ENCODE measurements around the gene FMN1.

FMN1 gene

DNA sequence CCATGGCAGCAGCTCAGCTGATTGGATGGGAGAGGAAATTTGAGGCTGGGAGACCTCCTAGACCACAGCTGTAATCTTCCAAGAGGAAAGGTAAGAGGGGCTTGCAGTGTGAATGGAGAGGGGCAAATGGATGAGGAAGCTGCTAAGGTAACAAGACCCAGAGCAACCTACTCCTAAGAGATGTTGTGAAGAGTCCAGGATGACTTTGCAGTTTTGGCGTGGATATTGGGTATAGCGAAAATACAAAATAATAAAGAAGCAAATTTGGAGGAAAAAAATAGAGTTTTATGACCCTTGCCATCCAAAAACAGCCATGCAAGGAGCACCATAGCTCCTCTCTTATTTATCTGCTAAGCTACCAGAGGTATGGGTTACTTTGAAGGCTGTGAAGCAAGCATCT, 290.1 kb downstream of the FMN1 start:
- ChIA-PET POLR2A (ENCODE audit: low non-redundant PET) (no interaction called here), CTCF (interaction anchor here (0.5 kb wide), 1 partner anchor 112 kb away, joined by 4 read pairs; no protein-coding TSS in a partner anchor)
- TF ChIP-seq, protein P1, sequence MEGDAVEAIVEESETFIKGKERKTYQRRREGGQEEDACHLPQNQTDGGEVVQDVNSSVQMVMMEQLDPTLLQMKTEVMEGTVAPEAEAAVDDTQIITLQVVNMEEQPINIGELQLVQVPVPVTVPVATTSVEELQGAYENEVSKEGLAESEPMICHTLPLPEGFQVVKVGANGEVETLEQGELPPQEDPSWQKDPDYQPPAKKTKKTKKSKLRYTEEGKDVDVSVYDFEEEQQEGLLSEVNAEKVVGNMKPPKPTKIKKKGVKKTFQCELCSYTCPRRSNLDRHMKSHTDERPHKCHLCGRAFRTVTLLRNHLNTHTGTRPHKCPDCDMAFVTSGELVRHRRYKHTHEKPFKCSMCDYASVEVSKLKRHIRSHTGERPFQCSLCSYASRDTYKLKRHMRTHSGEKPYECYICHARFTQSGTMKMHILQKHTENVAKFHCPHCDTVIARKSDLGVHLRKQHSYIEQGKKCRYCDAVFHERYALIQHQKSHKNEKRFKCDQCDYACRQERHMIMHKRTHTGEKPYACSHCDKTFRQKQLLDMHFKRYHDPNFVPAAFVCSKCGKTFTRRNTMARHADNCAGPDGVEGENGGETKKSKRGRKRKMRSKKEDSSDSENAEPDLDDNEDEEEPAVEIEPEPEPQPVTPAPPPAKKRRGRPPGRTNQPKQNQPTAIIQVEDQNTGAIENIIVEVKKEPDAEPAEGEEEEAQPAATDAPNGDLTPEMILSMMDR (conservative IDR thresholded peaks at IDR 0.05; ENCODE audit: low read depth): no peak
- H3K27ac ChIP-seq: no peak overlapping the region
- no peak for DNase-seq (ENCODE audit: low spot score)

DNA sequence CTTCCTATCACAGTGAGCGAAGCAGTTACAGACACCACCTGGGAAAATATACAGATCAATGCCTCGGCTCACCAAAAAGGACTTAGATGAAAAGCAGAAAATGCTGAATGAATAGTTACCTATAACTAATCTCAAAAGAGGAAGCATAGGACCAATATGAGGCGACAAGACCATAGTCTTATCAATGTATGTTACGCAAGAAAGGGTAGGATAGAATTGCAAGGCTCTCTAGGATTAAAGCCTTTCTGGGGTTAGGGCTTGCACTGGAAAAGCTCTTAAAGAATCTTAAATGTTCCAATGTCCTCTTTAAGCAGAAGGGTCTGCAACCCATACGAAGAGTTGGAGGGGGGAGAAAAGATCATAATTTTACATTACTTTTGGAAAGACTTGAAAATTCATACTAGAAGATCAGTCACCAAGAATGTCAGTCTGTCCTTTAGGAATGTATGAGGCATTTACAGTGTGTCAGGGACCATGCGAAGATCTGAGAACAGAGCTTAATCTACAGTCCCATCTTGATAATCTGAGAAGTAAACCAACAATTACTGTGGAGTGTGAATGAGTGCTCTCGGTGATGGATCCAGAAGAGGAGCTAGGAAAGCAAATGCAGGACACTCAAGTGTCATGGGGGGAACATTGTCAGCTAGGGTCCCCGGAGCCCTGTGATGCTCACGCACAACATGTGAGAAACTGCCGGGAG, 290.8 kb downstream of the FMN1 start:
- CTCF ChIA-PET: interaction anchor here (0.6 kb wide), 2 partner anchors 13 to 171 kb away, joined by 3 read pairs; no protein-coding TSS in a partner anchor
- no peak for DNase-seq (ENCODE audit: low spot score)
- TF ChIP-seq, protein P1 (conservative IDR thresholded peaks at IDR 0.05; ENCODE audit: low read depth): no peak
- no peak overlapping the region for H3K27ac ChIP-seq
- POLR2A ChIA-PET (ENCODE audit: low non-redundant PET): no interaction called here

DNA sequence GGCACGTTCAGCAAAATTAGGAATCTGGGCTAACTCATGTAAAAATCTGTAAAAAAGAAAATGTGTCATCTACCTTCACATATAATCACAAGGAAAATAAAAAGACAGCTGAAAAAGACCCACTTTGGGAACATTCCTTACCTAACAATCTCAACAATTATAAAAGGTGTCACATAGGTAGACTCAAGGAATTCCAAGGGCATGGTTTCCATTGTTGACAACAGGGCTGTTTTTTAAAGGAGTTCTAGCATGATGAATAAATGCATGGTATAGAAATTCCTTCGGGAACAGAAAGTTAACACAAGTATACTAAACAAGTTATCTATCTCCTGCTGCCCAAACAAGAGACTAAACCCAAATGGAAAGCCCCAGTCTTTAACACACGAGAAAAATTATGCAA, 292.5 kb downstream of the FMN1 start:
- CTCF ChIA-PET: no interaction called here
- TF ChIP-seq, protein P1 (conservative IDR thresholded peaks at IDR 0.05; ENCODE audit: low read depth): no peak
- no peak overlapping the region for H3K27ac ChIP-seq
- DNase-seq (ENCODE audit: low spot score): no peak
- POLR2A ChIA-PET (ENCODE audit: low non-redundant PET): no interaction called here

DNA sequence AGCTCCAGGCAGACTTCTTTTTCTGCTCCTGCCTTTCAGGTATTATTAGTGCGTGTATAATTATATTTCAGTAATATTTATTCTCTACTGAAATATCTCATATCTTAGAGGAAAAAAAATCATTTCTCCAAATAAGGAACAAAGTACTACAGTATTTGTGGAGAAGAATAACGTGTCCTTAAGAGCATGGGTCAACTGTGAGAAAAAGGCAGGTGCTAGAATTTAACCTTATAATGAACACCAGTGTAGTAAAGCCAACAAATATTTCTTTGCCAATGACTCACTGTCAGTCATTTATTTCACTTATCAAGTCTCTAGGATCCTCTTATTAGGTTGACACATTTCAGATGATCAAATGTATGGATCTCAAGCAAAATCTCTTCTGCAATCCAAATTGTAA, 293.3 kb downstream of the FMN1 start:
- ChIA-PET CTCF (interaction anchor here (0.5 kb wide), 1 partner anchor 472 kb away, joined by 3 read pairs; no protein-coding TSS in a partner anchor), POLR2A (ENCODE audit: low non-redundant PET) (no interaction called here)
- TF ChIP-seq, protein P1 (conservative IDR thresholded peaks at IDR 0.05; ENCODE audit: low read depth): no peak
- DNase-seq (ENCODE audit: low spot score): no peak
- H3K27ac ChIP-seq: no peak overlapping the region

DNA sequence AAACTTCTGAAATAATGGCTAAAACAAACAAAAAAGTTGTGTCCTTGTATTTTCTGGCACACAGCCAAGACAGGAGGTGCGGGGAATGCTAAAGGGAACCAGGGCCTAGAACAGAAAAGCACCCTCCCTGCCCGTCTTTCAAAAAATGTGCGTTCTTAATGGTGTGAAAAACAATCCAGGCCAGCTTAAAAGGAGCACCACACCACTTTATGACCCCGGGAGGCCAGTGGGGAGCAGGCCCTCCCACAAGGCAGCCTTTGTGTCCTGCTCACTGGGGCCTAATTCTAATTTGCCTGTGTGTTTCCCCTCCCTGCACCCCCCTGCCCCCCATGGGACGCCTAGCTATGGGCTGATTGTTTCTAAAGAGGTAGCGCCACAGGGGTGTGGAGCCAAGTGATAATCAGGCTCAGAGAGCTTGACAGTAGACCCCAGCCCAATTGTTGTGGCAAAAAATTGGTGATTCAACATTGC, 295.4 kb downstream of the FMN1 start:
- no peak for DNase-seq (ENCODE audit: low spot score)
- ChIA-PET CTCF (no interaction called here), POLR2A (ENCODE audit: low non-redundant PET) (no interaction called here)
- H3K27ac ChIP-seq: no peak overlapping the region
- TF ChIP-seq, protein P1 (conservative IDR thresholded peaks at IDR 0.05; ENCODE audit: low read depth): no peak

DNA sequence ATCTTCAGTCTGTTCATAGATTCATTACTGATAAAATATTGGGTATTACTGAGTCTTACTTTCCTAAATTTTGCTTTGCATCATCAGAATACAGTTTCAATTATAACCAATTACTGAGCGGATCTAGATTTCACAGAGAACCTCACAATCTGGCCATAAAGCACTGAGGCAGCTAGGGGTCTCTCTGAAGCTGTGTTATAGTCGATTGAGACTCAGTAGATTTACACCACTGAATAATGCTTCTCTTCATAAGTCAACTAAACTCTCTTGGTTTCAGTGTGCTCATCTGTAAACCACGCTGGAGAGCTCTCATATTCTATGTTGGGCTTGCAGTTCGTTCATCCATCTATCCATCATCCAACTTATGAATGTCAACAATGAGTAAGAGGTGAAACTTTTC, 296.1 kb downstream of the FMN1 start:
- CTCF ChIA-PET: no interaction called here

More for the DNA sequence above, 296.1 kb downstream of the FMN1 start:
- POLR2A ChIA-PET (ENCODE audit: low non-redundant PET): no interaction called here
- DNase-seq (ENCODE audit: low spot score): no peak
- no peak overlapping the region for H3K27ac ChIP-seq
- TF ChIP-seq, protein P1 (conservative IDR thresholded peaks at IDR 0.05; ENCODE audit: low read depth): no peak
